NCI-H345 treated with DMSO at 0.1 percent for 48 hours (cell line): ENCODE data around the gene GFI1.
"Not testable (repeated sequence)": the region's sequence is repeated elsewhere in the genome, so short reads cannot be mapped to it uniquely, and the experiment has no call there.

Experiments
- DNase-seq: peaks from one replicate; lab custom pipeline; 2025; ENCODE audit not compliant: unreplicated experiment; lab: John Stamatoyannopoulos, UW

Gene GFI1

DNA sequence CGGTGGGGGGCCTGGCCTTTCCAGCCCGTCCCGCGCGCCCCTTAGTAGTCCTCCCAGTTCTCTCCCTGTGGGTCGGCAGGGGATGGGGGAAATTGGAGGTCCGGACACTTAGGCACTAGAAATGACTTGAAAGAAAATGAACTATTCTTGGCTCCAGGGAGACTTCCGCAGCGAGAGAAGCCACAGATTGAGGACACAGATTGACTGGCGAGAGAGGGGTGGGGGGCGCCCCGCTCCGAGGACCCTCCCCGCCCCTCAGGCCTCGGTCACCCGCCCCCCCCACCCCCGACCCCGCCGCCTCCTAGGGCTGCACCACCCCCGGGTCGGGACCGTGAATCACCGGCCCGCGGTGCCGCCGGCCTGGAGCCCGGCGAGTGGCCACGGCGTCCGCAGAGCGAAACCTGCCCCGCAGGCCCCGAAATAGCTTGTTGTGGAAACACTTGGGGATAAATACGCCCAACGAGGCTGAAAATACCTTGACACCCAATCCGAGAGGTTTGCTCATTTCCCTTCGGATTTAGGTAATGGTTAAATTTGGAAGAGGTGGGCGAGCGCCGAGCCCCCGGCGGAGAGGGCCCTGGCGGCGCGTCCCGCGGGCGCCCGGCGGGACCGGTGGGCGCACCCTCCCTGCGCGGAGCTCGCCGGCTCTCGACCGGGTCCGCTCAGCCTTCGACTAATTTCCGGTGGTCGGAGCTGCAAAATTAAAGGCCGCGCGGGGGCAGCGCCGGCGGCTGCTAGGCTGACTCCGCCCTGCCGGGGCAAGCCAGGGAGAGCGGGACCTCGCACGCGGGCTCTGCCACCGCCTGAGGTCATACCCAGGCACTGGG is at the start of gene GFI1:
Gene GFI1, minus strand, starts transcription at position 675 of the 827 bp plus-strand sequence. CDS start 3,438 bp downstream, outside the sequence.
- no peak for DNase-seq

GRCh38 chr1:92532371-92532770 is 45.6 kb upstream of the GFI1 start:
- not testable (repeated sequence) for DNase-seq

DNA sequence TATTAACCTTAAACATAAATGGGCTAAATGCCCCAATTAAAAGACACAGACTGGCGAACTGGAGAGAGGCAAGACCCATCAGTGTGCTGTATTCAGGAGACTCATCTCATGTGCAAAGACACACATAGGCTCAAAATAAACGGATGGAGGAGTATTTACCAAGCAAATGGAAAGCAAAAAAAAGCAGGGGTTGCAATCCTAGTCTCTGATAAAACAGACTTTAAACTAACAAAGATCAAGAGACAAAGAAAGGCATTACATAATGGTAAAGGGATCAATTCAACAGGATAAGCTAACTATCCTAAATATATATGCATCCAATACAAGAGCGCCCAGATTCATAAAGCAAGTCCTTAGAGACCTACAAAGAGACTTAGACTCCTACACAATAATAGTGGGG is 45.2 kb upstream of the GFI1 start:
- DNase-seq: not testable (repeated sequence)

DNA sequence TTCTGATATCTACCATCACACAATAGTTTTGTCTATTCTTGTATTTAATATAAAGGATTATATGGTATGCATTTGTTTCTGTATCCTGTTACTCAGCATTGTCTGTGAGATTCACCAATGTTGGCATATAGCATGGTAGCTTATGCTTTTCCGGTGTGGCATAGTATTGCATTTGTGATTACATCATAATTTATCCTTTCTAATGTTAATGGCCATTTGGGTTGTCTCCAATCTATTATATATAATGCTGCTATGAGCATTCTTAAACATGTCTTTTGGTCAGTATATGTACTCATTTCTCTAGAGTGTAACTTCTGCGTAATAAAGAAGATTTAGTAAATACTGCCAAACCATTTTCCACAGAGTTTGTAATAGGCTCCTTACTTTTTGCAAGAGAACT is 40.9 kb upstream of the GFI1 start:
- DNase-seq: no peak

DNA sequence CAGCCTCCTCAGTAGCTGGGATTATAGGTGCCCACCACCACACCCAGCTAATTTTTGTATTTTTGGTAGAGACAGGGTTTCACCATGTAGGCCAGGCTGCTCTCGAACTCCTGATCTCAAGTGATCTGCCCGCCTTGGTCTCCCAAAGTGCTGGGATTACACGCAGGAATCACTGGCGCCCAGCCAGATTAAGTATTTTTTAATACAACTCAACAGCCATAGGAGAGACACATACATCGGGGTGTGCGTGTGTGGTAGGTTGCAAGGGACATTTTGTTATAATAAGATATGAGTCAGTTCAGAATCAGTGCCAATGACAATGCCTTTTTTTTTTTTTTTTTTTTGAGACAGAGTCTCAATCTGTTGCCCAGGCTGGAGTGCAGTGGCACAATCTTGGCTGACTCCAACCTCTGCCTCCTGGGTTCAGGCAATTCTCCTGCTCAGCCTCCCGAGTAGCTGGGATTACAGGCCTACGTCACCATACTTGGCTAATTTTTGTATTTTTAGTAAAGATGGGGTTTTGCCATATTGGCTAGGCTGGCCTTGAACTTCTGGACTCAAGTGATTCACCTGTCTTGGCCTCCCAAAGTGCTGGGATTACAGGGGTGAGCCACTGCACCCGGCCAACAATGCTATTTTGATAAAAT is 38.3 kb upstream of the GFI1 start:
- not testable (repeated sequence) for DNase-seq

- no peak for DNase-seq
Observed at GRCh38 chr1:92519043-92519442, 32.3 kb upstream of the GFI1 start.

DNA sequence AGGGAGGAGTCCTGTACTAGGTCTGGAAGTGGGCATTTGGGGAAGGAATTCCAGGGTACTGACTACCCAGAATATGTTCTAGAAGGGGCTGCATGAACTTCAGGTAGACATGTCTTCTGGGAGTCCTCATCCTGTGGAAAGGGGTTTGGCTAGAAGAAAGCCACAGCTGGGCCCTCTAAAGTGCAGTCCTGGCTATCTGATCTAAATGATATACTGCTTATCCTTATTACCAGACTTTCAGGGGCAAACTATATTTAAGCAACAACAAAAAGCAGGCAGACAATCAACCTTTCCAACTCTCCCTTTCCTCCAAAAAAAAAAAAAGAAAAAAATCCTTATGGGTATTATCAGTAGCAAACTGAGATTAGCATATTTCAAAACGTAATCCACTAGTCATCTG is 29.8 kb upstream of the GFI1 start:
- DNase-seq: no peak

DNA sequence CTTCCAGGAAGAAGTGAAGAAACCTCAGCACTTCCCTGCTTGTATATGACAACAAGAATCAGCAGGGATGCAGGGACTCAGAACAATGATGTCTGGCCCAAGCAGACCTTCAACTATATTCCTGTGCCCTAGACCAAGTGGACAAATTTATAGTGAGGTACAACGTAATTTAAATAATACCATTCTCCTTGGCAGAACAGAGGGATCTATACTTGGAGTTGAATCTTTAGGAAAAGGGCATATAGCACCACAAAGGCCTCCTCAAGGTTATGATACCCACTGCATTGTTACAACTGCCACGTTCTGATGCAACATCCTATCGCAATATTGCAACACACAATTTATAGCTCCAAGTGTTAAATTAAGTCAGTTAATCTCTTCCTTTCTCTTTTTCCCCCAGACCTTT is 29.1 kb upstream of the GFI1 start:
- no peak for DNase-seq

DNA sequence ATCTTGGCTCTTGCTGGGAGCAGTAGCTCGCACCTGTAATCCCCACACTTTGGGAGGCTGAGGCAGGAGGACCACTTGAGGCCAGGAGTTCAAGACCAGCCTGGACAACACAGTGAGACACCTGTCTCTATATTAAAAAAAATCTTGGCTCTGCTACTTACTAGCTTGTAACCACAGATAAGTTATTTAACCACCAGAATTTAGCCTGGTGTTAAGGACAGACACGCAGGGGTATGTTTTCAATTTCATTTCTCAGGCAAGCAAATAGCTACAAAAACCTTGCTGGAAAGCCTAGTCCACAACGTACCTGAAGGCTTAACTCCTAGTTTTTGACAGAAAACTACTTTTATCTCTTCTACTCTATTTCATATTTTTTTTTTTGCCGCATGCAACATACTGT is 24.8 kb upstream of the GFI1 start:
- no peak for DNase-seq

- DNase-seq: no peak
Observed at GRCh38 chr1:92509619-92510018, 22.9 kb upstream of the GFI1 start.

DNA sequence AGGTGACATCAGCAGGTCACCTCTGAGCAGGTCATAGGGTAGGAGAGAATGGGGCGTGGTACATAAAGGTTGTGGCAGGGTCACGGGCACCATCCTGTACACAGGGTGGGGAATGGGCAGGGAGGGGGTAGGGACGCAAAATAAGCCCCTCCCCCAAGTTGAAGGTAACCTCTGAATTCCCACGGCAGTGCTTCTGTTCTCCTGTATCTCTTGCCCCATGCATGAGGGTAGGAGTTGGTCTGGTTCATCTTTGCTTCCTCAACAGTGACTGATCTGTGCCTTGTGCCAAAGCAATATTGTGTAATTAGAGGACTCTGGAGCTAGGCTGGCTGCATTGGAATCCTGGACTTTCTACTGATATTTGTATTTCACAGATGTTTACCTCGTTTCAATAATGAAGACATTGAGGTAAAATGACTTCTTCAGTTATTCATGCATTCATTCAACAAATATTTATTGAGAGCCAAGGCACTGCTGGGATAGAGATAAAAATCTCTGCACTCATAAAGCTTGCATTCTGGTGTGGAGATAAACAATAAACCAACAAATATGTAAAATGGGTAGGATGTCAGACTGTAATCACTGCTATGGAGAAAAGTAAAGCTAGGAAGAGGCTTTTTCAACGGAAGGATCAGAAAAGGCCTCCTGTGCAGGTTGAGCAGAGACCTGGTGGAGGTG is 18.4 kb upstream of the GFI1 start:
- no peak for DNase-seq

DNA sequence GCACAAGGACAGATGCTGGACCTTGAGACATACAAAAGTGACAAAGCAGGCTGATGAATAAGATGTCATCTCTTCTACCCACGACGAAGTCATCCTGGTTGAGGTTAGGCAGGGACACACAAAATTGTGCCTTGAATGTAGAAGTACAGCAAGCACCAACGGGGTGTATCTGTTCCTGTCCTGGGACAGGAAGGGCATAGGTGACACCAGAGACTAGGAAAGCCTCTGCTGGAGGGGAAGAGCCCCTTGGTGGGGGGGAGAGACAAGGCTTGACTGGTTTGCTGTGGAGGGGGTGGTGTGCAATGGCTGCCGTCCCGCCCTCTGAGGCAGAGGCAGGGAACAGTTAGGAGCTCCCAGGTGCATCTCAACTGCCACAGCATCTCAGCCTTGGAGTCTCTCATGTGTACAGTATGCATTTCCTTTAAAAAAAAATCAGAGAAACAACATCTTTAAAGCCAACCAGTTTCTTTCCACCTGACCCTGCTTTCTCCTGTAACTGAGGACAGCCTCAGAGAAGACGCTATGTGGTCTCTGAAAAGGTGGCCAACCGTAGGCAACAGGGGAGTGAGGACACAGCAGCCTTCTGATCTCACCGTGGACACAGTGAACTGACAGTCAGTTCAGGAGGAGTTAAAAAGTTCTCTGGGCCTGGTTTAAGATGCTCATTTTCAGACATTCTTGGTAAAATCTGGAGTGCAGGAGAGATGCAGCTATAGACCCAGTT is 17.7 kb upstream of the GFI1 start:
- no peak for DNase-seq

DNA sequence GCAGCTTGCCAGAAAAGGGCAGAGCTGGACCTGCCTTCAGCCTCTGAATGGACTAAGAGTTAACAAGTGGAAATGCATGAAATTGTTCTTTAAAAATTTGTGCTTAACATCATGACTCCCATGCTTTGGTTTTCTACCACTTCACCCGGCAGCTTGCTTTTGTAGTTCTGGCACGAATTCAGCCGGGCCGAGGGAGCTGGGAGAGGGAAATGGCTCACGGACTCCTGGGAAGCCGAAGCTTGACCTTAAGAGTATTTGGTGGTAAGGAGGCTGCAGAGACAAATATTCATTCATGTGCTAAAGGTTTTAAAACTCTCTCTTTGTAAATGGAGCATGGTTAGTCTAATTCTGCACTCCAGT is 17.2 kb upstream of the GFI1 start:
- no peak for DNase-seq

GRCh38 chr1:92503043-92503925 is 16.6 kb upstream of the GFI1 start:
- no peak for DNase-seq

GRCh38 chr1:92502247-92502646 is 15.5 kb upstream of the GFI1 start:
- no peak for DNase-seq

DNA sequence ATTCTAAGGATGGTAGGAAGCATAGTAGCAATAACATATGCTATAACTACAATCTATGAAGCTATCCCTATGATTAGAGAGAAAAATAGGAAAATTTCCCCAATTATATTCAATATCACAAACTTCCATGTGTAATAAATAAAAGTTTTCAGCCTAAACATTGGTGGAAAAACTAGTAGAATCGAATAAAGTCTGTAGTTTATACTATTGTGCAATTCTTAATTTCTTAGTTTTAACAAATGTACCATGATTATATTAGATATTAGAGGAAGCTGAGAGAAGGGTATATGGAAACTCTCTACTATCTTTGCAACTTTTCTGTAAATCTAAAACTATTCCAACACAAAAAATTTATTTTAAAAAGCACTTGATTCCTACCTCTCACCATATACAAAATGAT is 13.8 kb upstream of the GFI1 start:
- no peak for DNase-seq

- DNase-seq: no peak
Observed at GRCh38 chr1:92495392-92496063, 8.8 kb upstream of the GFI1 start.

DNA sequence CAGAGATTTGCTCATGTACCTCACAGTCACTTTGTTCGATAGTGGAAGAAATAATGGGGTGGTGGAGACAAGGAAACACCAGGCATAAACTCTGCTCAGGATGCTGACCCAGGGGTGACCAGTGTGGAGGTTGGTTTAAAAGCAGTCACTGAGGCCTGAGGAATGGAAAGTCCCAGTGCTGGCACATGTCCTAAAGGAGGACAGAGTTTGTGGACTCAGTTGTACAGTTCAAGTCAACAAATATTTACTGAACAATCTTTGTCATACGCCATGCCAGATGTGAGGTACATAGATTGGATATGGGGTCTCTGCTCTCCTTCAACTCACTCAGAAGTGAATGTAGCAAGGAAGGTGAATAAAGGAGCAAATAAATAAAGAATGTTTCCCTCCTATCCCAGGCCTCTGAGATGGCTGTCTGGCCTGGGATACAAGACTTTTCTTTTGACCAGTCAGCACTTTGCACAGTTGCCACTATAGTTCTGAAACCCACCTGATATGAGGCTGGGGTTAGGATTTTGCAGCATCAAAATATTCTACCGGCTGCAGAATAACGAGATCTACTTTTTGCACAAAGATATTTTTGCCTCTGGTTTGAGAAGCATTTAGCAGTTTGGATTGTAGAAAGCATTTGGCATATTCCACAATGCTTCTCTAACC is 7.9 kb upstream of the GFI1 start:
- no peak for DNase-seq

GRCh38 chr1:92493139-92493538 is 6.4 kb upstream of the GFI1 start:
- DNase-seq: no peak
